Activated effector memory CD4-positive, alpha-beta T cell treated with anti-CD3 and anti-CD28 coated beads, Interleukin-2, amount 50 U/mL, for 16 hours (primary cell): ENCODE data around the gene TMEM171.

ENCODE experiments used
- DNase-seq: peaks from one replicate; pipeline ENCODE4 v3.0.0-alpha.2; 2020

TMEM171 gene

GRCh38 chr5:73122875-73123810 is 2.8 kb downstream of the TMEM171 start:
- no peak for DNase-seq

GRCh38 chr5:73125289-73125688 is 4.9 kb downstream of the TMEM171 start:
- no peak for DNase-seq

DNA sequence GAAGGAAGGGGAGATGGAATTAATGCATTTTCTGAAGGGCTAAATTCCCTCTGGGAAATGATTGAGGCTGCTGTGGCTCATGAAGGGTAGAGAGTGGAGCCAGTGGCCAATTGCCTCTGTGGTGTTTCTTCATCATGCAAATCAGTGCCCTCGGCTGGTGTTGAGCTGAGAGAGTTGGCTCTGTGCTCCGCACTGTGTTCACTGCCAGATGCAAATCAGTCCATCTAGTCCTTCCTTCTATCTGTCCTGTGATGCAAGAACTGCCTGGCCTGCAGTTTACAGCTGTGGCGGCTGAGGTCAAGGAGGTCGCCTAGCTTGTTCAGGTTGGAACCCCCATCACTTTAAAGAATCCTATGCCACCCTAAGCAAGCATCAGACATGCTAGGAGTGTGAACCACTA is 6.0 kb downstream of the TMEM171 start:
- no peak for DNase-seq

DNA sequence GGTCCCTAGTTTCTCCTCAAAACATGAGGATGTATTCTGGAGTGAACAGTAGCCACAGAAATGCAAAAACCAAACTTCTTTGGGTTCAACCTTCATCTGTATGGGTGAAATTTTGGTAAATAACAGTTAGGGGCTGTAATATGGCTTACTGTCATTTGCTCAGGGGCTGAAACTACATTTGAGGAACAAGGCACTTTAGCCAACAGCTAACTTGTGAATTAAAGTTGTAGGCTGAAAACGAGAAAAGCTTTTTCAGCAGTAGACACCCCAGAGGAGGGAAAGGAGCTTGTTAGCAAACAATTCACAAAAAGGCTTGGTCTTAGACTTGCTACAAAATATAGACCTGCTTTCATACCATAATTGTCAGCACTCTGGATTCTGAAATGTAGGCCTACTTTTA is 6.6 kb downstream of the TMEM171 start:
- DNase-seq = no peak

DNA sequence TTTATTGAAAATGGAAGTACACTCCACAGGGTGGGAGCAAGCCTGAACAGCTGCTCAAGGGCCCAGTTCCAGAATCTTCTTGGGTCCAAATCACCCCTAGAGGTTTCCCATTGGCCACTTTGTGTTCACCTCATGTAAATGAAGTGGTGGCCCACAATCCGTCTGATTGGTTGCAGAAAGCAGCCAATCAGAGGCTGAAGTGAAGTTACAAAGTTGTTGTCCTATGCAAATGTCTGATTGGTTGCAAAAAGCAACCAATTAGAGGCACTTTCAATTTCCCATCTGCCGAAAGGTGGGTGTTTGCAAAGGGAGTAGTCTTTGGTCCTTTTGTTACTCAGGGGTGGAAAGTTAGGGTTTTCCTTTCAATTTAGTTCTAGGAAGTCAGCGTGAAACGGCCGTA is 8.8 kb downstream of the TMEM171 start:
- no peak for DNase-seq

DNA sequence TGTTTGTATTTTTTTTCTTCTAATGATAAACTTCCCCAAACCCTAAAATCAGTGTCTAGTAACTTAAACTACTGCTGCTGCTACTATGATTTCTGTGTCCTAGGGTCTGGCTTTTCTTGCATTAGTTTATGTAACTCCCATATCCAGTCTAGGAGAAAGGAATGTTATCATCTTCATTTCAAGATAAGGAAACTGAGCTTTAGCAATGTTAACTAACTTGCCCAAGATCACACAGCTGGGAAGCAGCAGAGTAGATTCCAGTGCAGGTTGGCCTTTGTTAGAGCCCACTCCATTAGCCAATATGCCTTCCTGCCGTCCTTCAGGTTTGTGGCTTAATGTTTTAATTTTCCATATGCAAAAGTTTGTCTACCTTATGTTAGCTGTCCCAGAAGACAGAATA is 10.4 kb downstream of the TMEM171 start:
- DNase-seq = no peak

DNA sequence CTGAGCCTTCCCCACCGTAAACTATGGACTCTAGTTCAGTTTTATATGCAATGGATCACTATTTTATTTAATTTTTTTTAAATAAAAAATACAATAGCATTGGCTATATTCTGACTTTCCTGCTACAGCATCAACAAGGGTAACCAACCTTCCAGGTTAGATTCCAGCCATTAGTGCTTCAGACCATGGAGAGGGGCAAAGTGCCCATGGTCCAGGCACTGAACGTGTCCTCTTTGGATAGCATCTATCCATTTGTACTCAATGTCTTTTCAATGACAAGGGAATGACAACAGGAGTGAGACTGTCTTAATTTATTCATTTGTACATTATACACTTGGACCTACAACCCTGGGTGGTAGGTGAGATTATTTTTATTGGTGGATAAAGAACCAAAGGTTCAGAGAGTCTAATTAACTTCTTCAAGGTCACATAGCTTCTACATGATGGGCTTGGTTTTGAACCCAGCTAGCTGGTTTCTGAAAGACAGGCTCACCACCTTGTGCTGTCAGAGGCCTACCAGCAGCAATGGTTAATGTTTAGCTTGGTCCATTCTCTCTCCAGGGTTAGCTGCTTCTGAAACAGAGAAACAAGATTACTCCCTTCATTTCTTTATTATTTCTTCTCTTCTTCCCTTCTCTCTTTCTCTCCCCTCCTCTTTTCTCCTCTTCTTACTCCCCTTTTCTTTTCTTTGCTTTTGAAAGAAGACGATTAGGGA is 11.5 kb downstream of the TMEM171 start:
- no peak for DNase-seq

- DNase-seq = no peak
Measured at GRCh38 chr5:73132759-73133158, 12.4 kb downstream of the TMEM171 start.

DNA sequence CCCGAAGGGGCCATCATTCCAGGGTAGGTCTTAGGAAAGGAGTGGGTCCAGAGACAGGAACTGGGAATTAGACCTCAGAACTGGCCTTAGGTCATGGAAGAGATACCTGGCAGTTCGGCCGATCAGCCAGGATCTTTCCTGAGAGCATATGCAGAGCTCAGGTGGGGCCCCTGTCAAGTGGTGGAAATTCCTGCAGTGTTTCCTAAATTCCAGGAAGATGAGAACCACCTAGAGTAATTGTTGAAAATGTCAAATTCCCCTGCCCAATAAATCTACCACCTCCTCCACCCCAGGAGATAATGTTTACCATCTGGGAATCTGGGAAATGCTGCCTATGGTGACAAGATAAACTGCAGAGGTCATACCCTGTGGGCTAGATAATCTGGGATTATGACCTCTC is 14.6 kb downstream of the TMEM171 start:
- no peak for DNase-seq

DNA sequence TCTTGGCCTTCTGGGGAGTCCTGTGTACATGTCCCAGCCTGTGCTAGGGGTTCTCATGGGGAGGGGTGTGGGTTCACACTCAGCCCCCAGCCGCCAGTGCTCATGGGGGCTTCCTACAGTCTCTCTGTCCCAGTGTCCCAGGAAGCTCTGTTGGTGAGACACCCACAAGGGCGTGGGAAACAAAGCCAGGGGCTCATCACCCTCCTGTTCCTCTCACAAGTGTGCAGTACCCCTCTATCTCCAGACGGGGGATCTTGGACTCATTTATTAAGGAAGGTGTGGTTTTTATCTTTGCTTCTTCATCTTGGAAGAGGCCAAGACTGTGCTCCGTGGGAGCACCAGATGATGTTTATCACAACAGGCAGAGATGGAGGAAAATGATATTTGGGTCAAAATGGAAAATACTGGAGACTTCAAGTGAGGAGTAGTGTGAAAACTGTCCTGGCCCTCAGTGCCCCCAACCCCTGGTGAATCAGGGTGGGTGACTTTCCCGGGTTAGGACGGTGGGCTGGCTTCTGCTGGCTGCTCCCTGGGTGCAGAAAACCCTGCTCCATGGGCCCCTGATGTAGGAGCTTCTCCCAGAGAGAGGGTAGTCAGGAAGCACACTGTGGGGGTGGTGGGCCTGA is 15.2 kb downstream of the TMEM171 start:
- DNase-seq = no peak

GRCh38 chr5:73136055-73136562 is 15.7 kb downstream of the TMEM171 start:
- DNase-seq = no peak

DNA sequence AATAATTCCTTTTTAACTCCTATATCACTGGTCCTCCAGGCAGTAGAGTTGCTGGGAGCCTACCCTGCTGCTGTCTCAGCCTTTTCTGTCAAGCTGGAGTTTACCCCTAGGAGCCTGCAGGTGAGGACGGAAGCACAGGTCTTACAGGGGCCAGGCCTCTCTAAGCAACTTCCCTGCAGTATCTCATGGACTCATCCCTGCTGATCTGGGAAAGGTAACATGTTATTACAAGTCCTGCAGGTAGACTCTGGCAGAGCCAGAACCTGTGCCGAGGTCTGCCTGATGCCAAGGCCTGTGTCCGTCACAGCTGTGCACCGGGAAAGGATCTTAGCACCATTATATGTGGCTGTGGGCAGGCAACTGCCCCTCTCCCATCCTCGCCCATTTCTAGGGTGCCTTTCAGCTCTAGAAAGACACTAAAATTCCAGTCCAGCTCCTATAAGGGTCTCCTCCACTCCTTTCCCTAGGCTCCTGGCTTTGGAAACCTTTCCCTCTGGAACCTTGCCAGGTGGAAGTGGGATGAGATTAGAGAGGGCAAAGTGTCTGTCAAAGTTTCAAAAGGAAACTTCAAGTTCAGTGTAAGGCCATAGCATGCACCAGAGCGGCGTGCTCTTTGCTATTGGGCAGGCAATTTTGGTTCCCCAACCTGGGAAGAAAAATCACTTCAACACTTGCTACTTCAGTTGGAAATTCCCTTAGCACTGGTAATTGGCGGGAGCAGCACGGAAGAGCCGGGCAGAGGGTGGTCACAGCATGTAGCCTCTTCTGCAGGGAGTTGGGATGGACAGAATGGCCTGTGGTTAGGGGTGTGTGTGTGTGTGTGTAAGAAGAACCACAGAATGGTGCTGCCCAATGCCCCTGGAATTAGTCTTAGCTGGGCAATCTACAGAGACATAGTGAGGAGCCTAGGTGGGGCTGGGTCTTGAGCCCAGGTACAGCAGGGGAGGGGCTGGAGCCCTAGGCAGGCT is 17.5 kb downstream of the TMEM171 start:
- DNase-seq = no peak

DNA sequence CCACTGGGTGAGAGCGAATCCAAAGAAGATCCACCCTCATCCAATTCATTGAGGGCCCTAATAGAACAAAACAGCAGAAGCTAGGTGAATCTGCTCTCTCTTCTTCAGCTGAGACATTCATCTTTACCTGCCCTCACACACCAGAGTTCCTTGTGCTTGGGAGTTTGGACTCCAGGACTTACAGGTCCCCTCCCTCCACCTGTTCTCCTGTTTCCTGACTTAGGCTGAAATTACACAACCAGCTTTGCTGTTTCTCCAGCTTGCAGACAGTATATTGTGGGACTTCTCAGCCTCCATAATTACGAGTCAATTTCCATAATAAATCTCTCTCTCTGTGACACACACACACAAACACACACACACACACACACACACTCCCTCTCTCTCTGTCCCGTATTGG is 19.1 kb downstream of the TMEM171 start:
- DNase-seq = no peak

DNA sequence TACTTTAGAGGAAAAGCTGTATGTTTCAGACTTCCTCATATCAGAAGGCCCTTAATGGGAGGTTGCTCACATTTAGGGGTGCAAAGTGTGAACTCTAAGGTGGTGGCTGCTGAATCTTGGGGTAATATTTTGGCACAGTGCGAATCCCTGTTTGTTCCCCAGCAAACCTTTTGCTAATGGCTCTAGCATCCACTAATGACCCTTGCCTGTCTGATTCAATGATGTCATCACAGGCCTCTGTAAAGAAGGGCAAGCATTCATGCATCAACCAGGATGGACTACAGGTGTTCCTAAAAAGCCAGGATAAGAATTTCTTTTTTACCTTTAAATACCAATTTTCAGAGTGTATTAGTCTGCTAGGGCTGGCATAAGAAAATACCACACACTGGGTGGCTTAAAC is 20.4 kb downstream of the TMEM171 start:
- no peak for DNase-seq

DNA sequence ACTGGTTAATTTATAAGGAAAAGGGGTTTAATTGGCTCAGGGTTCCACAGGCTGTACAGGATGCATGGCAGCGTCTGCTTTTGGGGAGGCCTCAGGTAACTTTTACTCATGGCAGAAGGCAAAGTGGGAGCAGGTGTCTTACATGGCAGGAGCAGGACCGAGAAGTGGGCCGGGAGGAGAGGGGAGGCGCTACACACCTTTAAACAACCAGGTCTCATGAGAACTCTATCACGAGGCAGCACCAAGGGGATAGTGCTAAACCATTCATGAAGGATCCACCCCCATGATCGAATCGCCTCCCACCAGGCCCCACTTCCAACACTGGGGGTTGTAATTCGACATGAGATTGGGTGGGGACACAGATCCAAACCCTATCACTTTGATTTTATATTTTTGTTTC is 21.7 kb downstream of the TMEM171 start:
- no peak for DNase-seq

DNA sequence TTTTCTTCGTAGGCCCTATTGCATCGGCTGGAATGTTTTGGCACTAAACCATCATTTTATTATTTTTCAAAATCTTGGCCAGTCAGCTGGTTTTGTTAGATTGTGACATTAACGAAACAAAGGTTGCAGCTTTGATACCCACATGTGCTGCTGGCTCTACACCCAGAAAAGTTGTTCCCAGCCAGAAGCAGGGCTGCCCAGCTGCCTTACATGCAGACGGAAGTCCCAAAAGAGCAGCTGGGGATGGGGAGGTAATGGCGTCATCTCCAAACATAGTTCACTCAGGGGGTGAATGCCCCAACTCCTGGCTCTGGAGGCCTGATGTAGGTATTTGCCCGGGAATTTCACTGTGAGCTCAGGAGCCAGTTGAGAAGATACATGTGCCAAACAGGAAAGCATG is 23.3 kb downstream of the TMEM171 start:
- DNase-seq = no peak

DNA sequence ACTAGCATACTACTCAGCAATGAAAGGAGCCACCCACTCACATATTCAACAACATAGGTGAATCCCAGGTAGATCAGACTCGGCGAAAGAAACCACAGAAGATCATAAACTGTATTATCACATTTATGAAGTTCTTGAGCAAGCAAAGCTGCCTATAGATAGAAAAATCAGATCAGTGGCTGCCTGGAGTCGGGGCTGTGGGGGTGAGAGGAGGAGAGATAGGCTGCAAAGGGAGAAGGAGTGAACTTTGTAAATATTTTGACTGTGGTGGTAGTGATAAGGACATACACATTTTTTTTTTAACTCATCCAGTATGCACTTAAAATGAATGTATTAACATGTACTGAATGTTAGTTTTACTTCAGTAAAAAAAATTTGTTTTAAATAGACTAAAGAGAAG is 29.2 kb downstream of the TMEM171 start:
- no peak for DNase-seq

GRCh38 chr5:73150876-73151275 is 30.5 kb downstream of the TMEM171 start:
- no peak for DNase-seq

GRCh38 chr5:73151766-73152410 is 31.5 kb downstream of the TMEM171 start:
- DNase-seq = no peak

DNA sequence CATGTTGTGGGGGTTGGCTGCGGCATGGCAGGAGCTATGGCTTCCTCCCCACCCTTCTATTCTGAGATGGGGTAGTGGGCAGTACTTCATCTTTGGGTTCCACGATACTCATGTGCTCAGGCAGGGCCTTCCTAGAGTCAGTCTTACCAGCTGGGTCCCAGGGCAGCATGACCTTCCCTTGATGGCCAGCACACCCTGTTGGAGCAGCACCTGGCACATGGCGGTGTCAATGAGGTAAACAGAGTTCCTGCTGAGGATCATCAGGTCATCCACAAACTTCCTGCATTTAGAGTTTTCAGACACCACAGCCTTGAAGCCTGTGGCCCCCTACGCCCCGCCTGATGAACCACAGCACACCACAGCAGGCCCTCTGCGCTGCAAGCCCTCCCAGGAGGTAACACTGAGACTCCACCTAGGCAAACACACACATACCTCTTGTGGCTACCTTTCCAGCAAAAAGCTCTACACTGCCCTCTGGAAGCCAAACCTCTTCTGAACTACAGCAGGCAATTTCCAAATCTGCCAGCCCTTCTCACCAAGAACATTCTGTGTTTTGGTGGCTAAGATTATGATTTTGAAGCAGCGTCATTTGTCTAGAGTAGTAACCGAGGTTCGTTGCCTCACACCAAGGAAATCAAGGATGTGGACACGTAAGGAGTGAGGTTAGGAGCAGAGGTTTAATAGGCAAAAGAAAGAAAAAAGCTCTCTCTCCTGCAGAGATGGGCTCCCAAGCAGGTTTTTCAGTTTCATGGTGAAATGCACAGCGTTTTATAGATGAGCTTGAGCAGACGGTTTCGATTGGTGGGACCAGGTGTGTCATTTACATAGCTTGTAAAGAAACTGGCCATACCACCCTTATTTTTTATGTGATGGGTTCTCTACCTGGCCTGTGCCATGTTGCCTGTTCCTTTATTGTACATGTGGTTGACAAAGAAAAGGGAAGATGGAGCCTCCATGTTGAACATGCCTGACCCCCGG is 32.3 kb downstream of the TMEM171 start:
- no peak for DNase-seq

- no peak for DNase-seq
Measured at GRCh38 chr5:73153513-73153912, 33.1 kb downstream of the TMEM171 start.
